GM23338 (cell line): ENCODE measurements around the gene LEFTY1. TPM values are rescaled to one million over a fixed set of nuclear protein-coding genes. Genes with fewer than 3 reads are reported as not detected.

Source experiments
- ATAC-seq: fragments of 200-7000 bp; cut with Tn5 transposase; 3 replicates; pipeline ENCODE4 v1.9.1; 2020
- DNase-seq: peaks from one replicate; pipeline ENCODE4 v3.0.0-alpha.2; 2015; ENCODE audit warnings: low spot score
- H2AFZ ChIP-seq: fragments of 200-600 bp; sonication (generic); 2 replicates; pipeline ENCODE4 v1.8.0; 2016; ENCODE audit warnings: antibody characterized with exemption, mild to moderate bottlenecking, moderate library complexity
- H3F3A ChIP-seq: fragments of 200-600 bp; sonication (generic); replicated peaks from 2 replicates; pipeline ENCODE4 v1.8.0; 2017; ENCODE audit warnings: antibody characterized with exemption, mixed run types, low read depth
- H3K27ac ChIP-seq: fragments of 200-600 bp; sonication (generic); 2 replicates; pipeline ENCODE4 v1.6.1; 2016; ENCODE audit warnings: low read depth
- H3K27me3 ChIP-seq: fragments of 200-600 bp; sonication (generic); 2 replicates; pipeline ENCODE4 v1.8.0; 2016; ENCODE audit warnings: mild to moderate bottlenecking, mixed run types, moderate library complexity; ENCODE audit not compliant: insufficient read depth
- H3K36me3 ChIP-seq: fragments of 200-600 bp; sonication (generic); 2 replicates; pipeline ENCODE4 v1.8.0; 2016; ENCODE audit warnings: mild to moderate bottlenecking; ENCODE audit not compliant: insufficient read depth
- H3K4me1 ChIP-seq: fragments of 200-600 bp; sonication (generic); 2 replicates; pipeline ENCODE4 v1.8.0; 2016; ENCODE audit warnings: mild to moderate bottlenecking, moderate library complexity; ENCODE audit not compliant: insufficient read depth
- H3K4me2 ChIP-seq: fragments of 200-600 bp; sonication (generic); 2 replicates; pipeline ENCODE4 v1.7.1; 2017; ENCODE audit warnings: mixed run types
- H3K4me3 ChIP-seq: fragments of 200-600 bp; sonication (generic); 2 replicates; pipeline ENCODE4 v1.6.1; 2016; ENCODE audit warnings: mixed run types
- H3K79me2 ChIP-seq: fragments of 200-600 bp; sonication (generic); replicated peaks from 2 replicates; pipeline ENCODE4 v1.8.0; 2017; ENCODE audit warnings: mild to moderate bottlenecking; ENCODE audit not compliant: insufficient read depth
- H3K9me2 ChIP-seq: fragments of 200-600 bp; sonication (generic); 2 replicates; pipeline ENCODE4 v1.8.0; 2017; ENCODE audit not compliant: insufficient read depth
- H4K20me1 ChIP-seq: fragments of 200-600 bp; sonication (generic); replicated peaks from 2 replicates; pipeline ENCODE4 v1.8.0; 2017; ENCODE audit warnings: mild to moderate bottlenecking; ENCODE audit not compliant: insufficient read depth
- H3K27ac Mint-ChIP-seq: 2 replicates; pipeline ENCODE4 v1.8.0; 2020; ENCODE audit warnings: inconsistent platforms, mild to moderate bottlenecking, moderate library complexity, mixed read lengths
- H3K27me3 Mint-ChIP-seq: 3 replicates; pipeline ENCODE4 v1.8.0; 2022; ENCODE audit warnings: low read depth, mild to moderate bottlenecking, moderate library complexity, mixed read lengths, inconsistent platforms; ENCODE audit not compliant: insufficient read depth, poor library complexity
- H3K36me3 Mint-ChIP-seq: 3 replicates; pipeline ENCODE4 v1.8.0; 2021; ENCODE audit warnings: low read depth, mild to moderate bottlenecking, inconsistent platforms, moderate library complexity, mixed read lengths
- H3K4me1 Mint-ChIP-seq: 3 replicates; pipeline ENCODE4 v1.8.0; 2020; ENCODE audit warnings: mild to moderate bottlenecking, inconsistent platforms, mixed read lengths
- H3K4me3 Mint-ChIP-seq: 3 replicates; pipeline ENCODE4 v1.8.0; 2021; ENCODE audit warnings: moderate library complexity, mild to moderate bottlenecking, inconsistent platforms, mixed read lengths
- H3K9me3 Mint-ChIP-seq: 3 replicates; pipeline ENCODE4 v1.8.0; 2020; ENCODE audit warnings: moderate library complexity, mild to moderate bottlenecking, inconsistent platforms, mixed read lengths
- CREB1 ChIP-seq: fragments of 250-450 bp; sonication (Bioruptor Pico); IDR thresholded peaks from 2 replicates; pipeline ENCODE4 v1.5.0; 2020; ENCODE audit warnings: low read depth, mild to moderate bottlenecking, moderate library complexity
- CTCF ChIP-seq, 2 experiments: fragments of 200-600 bp in 1 of 2; sonication (generic) in 1 of 2; conservative IDR thresholded peaks; 2 replicates each; pipeline versions ENCODE4 v1.5.1 to v1.6.1; 2016 to 2017; ENCODE audit warnings: antibody characterized with exemption in 2 of 2, low read depth in 2 of 2, mild to moderate bottlenecking in 2 of 2, moderate library complexity in 1 of 2
- ETS1 ChIP-seq: IDR thresholded peaks from 2 replicates; pipeline ENCODE4 v1.6.1; 2016; ENCODE audit warnings: antibody characterized with exemption
- EZH2 ChIP-seq: fragments of 200-600 bp; sonication (generic); IDR thresholded peaks from one replicate; pipeline ENCODE4 v1.8.0; 2017; ENCODE audit warnings: antibody characterized with exemption, mild to moderate bottlenecking, low read depth; ENCODE audit not compliant: unreplicated experiment
- EZH2phosphoT487 ChIP-seq: fragments of 200-600 bp; sonication (generic); IDR thresholded peaks from one replicate; pipeline ENCODE4 v1.8.1; 2018; ENCODE audit warnings: antibody characterized with exemption; ENCODE audit not compliant: unreplicated experiment
- JUNB ChIP-seq: IDR thresholded peaks from one replicate; pipeline ENCODE4 v1.6.1; 2016; ENCODE audit warnings: antibody characterized with exemption; ENCODE audit not compliant: unreplicated experiment
- NANOG ChIP-seq: IDR thresholded peaks from 2 replicates; pipeline ENCODE4 v1.6.1; 2016; ENCODE audit warnings: antibody characterized with exemption, borderline replicate concordance
- POLR2AphosphoS5 ChIP-seq: IDR thresholded peaks from 2 replicates; pipeline ENCODE4 v1.6.1; 2016; ENCODE audit warnings: antibody characterized with exemption, low read depth
- REST ChIP-seq: IDR thresholded peaks from one replicate; pipeline ENCODE4 v1.6.1; 2018; ENCODE audit warnings: antibody characterized with exemption; ENCODE audit not compliant: unreplicated experiment
- STAT1 ChIP-seq: IDR thresholded peaks from one replicate; pipeline ENCODE4 v1.6.1; 2016; ENCODE audit warnings: antibody characterized with exemption; ENCODE audit not compliant: unreplicated experiment
- ZNF331 ChIP-seq: fragments of 250-450 bp; sonication (Bioruptor Pico); IDR thresholded peaks from 2 replicates; pipeline ENCODE4 v1.5.0; 2020; ENCODE audit warnings: low read depth, mild to moderate bottlenecking, moderate library complexity
- ZNF462 ChIP-seq: fragments of 250-450 bp; sonication (Bioruptor Pico); IDR thresholded peaks from 2 replicates; pipeline ENCODE4 v1.5.0; 2020; ENCODE audit warnings: mild to moderate bottlenecking, moderate library complexity
- polyA plus RNA-seq: library from polyadenylated mRNA; unstranded; fragments of >200 nt; fragmentation: Nextera tagmentation; extraction: Ambion mirVana; gene quantifications from 2 replicates; pipeline ENCODE4 v1.2.1, GENCODE V29; 2016
- total RNA-seq: library from RNA; depleted of rRNA; stranded (reverse); fragments of >200 nt; shearing (Covaris generic); gene quantifications from 2 replicates; pipeline ENCODE4 v1.2.3, GENCODE V29; 2014

The LEFTY1 gene
- total and polyA plus RNA-seq, 2 experiments from 2014 or later, result 27.5 to 65.4 TPM

- H3K27me3 Mint-ChIP-seq, result peaks cover 23% of the 10 kb centered on the region
- ATAC-seq (no peak), DNase-seq (no peak)
- peaks cover 26% of the 10 kb centered on the region; the same call in 1 of the 2 replicates for H3K36me3 ChIP-seq
- H3K4me1 Mint-ChIP-seq, result peaks cover 42% of the 10 kb centered on the region
- H3K27me3 ChIP-seq, result no peaks in the 10 kb centered on the region
- no peaks in the 10 kb centered on the region for H3K9me3 Mint-ChIP-seq
- no peak overlapping the region for H3K27ac Mint-ChIP-seq
- H3K9me2 ChIP-seq, result no peaks in the 10 kb centered on the region
- no peak overlapping the region for H3K4me3 Mint-ChIP-seq
- TF ChIP-seq JUNB (no peak), ZNF462 (CRISPR knock-in tag) (no peak), CTCF (conservative IDR thresholded peaks at IDR 0.05; ENCODE audit: low read depth in 2 of 2) (no peak), CREB1 (CRISPR knock-in tag) (no peak), ZNF331 (CRISPR knock-in tag) (no peak), EZH2phosphoT487 (no peak), REST (no peak), POLR2AphosphoS5 (no peak), STAT1 (no peak), EZH2 (no peak), NANOG (no peak), ETS1 (no peak)
- H4K20me1 ChIP-seq, result peaks cover 17% of the 10 kb centered on the region
- H3K4me3 ChIP-seq, result no peak overlapping the region
- peaks cover 39% of the 10 kb centered on the region for H3K36me3 Mint-ChIP-seq
- 0 out of 2 replicates have a peak, but pooled peaks cover 4% of the 10 kb centered on the region for H3F3A ChIP-seq
- peak overlapping the region; percentile 78; the same call in 1 of the 2 replicates for H3K27ac ChIP-seq
- H3K79me2 ChIP-seq, result peaks cover 62% of the 10 kb centered on the region
- no peak overlapping the region for H2AFZ ChIP-seq
- no peak overlapping the region for H3K4me2 ChIP-seq
- H3K4me1 ChIP-seq, result peaks cover 27% of the 10 kb centered on the region
These were observed 10.7 kb downstream of the LEFTY1 start for GRCh38 chr1:225878282-225878681.
